Stimulated activated CD8-positive, alpha-beta memory T cell treated with anti-CD3 and anti-CD28 coated beads, Interleukin-12 subunit alpha, Interleukin-12 subunit beta, amount 100 ng/mL, for 4 hours (primary cell): ENCODE data around the gene KIAA0513.

ENCODE experiments used
- DNase-seq: peaks from one replicate; pipeline ENCODE4 v3.0.0-alpha.2; 2020; ENCODE audit warnings: low read depth

KIAA0513 gene, protein sequence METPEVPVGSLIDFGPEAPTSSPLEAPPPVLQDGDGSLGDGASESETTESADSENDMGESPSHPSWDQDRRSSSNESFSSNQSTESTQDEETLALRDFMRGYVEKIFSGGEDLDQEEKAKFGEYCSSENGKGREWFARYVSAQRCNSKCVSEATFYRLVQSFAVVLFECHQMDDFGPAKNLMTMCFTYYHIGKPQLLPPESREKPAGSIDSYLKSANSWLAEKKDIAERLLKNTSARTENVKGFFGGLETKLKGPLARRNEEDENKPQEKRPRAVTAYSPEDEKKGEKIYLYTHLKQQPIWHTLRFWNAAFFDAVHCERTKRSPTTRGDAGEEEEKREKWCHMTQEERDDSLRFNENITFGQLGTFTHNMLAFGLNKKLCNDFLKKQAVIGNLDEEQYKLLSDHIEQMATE

GRCh38 chr16:85027349-85027957, at the start of gene KIAA0513:
TSS of gene KIAA0513 (plus strand) at chr16:85027795. CDS start at chr16:85067072, 39,277 bp downstream.
- DNase-seq = peak; percentile 96

DNA sequence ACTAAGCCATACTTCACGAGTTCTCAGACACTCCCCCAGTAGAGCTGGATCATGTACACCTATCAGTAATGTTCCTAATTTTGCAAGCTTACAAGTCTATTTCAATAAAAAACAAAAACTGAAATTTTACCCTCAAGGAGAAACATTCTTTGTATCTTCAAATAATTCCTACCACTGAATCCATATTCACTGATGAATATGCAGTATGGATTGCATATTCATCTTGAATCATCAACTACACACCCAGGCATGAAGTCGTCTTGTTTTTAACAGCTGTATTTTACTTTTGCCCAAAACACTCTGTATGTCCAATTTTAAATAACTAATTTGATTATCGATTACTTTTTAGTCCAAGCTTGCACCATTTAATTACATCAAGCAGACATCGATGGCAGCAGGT, 48.1 kb upstream of the KIAA0513 start:
- no peak for DNase-seq

DNA sequence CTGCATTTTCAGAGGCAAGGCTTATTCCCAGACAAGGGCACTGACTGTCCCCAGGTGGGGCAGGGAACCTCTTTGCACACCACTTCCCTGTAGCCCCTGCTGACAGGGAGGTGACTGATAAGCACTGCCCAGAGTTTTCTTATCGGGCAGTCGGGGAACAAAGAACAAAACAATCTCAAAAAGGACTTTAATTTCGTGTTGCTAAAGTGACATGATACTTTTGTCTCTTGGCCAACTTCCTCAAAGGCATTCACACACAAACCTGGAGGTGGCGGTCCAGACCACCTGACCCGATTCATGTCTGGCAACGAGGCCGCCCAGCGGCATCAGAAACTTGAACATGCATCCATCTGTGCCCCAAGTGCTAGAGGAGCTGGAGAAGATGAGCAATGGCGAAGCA, 45.2 kb upstream of the KIAA0513 start:
- DNase-seq = no peak

DNA sequence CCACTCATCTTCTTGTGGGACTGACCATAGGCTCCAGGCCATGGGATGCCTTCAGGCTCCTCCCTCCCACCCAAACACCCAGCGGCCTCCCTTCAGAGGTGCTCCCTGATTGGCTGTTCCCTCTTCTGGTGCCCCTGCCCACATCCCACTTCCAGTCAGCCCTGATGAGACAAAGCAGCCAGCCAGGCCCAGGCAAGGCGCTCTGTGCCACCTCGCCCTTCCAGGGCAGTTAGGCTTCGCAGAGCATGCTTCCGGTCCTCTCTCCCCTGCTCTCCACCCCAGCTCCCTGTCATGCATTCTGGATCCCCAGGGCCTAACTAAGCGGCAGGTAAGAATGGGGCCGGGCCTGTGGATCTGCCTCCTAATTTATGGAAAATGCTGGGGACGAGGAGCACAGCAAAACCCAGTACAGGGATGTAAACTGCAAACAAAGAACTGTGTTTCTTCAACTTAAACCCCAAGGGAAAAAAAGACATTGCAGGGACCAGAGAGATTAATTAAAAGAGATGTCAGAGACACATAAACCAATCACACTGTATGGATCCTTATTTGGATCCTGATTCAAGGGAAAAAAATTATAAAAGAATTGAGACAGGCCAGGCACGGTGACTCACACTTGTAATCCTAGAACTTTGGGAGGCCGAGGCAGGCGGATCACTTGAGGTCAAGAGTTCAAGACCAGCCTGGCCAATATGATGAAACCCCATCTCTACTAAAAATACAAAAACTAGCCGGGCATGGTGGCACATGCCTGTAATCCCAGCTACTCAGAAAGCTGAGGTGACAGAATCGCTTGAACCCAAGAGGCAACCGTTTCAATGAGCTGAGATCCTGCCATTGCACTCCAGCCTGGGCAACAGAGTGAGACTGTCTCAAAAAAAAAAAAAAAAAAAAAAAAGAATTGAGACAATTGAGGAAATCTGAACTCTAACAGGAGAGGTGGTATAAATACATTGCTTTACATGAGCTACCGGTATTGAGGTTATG, 42.2 kb upstream of the KIAA0513 start:
- DNase-seq = no peak

- no peak for DNase-seq
Observed at GRCh38 chr16:84986102-84986501, 41.5 kb upstream of the KIAA0513 start.

GRCh38 chr16:84986879-84987278, 40.7 kb upstream of the KIAA0513 start:
- DNase-seq = no peak

DNA sequence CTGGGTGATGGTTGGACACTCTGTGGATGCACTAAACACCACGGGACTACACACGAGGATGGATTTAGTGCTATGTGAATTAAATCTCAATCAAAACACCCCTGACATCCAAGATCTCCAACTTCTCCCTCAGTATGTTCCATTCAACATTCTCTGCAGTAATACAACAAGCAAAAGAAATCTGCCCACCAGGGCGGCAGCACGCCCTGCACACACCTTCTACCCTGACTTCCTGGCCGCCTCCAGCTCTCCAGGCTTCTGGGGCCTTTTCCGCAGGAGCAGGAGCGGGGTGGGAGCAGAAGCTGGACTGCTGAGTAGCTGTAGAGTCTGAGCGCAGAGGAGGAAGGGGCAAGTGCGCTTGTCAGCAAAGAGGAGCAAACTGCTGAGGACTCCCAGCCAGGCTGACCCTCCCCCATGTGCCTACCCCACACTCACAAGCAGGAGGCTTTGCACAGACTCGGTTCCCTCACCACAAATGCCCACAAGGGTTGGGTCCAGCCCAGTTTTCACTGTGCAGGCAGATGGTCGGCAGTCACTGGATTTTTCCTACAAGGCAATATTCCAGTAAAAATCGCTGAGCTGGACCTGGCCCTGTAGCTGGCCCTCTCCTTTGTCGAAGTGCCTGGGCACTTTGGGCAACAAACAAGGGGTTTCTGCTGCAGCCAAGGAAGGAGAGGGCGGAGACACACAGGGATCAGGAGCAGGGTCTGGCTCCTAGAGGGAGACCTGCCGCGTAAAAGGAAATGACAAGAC, 39.1 kb upstream of the KIAA0513 start:
- no peak for DNase-seq

- no peak for DNase-seq
Observed at GRCh38 chr16:84989749-84990620, 37.6 kb upstream of the KIAA0513 start.

GRCh38 chr16:84990782-84991181, 36.8 kb upstream of the KIAA0513 start:
- no peak for DNase-seq

- no peak for DNase-seq
Observed at GRCh38 chr16:84992717-84993075, 34.9 kb upstream of the KIAA0513 start.

DNA sequence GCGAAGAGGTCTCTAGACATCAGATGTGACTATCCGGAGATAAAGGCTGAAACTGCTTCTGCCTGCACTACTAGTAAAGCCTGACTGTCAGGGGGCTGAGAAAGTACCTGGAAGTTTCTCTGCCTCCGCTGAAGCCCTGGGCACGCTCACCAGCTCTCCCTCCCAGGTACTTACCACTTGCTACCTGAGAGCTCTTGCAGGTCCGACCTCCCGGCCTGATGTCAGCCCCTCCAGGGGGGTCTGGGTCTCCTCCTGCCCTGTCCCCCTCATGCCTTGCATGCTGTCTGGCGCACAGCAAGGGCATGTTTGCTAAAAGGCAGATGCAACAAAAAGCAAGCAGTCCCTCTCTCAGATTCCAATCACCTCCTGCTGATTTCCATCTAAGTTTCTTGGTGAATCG, 33.7 kb upstream of the KIAA0513 start:
- no peak for DNase-seq

DNA sequence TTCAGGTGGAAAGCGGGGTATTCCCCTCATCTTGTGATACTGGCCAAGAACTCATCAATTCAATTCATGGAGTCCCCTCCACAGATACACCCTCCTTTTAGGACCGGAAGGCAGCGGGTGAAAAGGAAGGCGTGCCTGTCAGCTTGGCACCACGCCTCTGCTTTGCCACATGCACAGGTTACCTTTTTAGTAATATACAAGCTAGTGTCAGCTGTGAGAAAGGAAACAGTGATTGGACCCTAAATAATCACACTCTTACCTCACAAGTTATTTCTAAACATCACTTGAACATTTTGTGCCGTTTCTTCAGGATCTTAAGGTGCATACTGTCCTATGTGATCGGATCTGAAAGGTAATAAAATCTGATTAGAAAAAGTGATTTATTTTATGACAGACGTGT, 31.9 kb upstream of the KIAA0513 start:
- DNase-seq = no peak

GRCh38 chr16:84996365-84996764, 31.2 kb upstream of the KIAA0513 start:
- DNase-seq = no peak

DNA sequence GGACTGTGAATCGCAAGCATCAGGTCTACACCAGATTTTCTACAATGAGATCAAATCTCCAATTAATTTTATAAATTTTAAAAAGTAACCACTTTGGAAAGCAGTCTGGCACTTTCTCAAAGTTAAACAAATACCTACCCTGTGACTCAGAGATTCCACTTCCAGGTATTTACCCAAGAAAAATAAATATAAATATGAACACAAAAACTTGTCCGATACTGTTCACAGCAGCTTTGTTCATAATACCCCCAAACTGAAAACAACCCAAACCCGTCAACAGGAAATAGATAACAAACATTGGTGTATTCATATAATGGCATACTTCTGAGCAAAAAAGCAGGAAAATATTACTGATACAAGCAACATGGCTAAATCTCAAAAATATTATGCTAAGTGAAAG, 28.4 kb upstream of the KIAA0513 start:
- no peak for DNase-seq

- no peak for DNase-seq
Observed at GRCh38 chr16:84999857-85000480, 27.6 kb upstream of the KIAA0513 start.

GRCh38 chr16:85002099-85002541, 25.5 kb upstream of the KIAA0513 start:
- DNase-seq = no peak

DNA sequence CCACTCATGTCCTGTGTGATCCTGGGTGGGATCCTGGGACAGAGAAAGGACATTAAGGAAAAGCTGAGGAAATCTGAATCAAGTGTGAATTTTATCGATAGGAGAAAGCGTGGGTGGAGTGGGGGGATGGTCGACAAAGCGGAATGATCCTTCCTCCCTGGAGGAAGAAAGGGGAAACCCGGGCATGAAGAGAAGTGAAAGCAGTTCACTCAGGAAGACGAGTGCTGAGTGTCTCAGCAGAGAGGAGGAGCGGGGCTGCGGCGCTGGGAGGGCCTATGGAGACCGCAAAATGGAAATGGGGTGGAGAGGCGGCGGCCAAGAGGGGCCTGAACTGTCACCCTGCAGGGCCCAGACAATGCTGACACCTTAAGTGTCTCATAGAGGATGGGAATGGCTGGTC, 25.0 kb upstream of the KIAA0513 start:
- DNase-seq = no peak

GRCh38 chr16:85003076-85003475, 24.5 kb upstream of the KIAA0513 start:
- DNase-seq = no peak

DNA sequence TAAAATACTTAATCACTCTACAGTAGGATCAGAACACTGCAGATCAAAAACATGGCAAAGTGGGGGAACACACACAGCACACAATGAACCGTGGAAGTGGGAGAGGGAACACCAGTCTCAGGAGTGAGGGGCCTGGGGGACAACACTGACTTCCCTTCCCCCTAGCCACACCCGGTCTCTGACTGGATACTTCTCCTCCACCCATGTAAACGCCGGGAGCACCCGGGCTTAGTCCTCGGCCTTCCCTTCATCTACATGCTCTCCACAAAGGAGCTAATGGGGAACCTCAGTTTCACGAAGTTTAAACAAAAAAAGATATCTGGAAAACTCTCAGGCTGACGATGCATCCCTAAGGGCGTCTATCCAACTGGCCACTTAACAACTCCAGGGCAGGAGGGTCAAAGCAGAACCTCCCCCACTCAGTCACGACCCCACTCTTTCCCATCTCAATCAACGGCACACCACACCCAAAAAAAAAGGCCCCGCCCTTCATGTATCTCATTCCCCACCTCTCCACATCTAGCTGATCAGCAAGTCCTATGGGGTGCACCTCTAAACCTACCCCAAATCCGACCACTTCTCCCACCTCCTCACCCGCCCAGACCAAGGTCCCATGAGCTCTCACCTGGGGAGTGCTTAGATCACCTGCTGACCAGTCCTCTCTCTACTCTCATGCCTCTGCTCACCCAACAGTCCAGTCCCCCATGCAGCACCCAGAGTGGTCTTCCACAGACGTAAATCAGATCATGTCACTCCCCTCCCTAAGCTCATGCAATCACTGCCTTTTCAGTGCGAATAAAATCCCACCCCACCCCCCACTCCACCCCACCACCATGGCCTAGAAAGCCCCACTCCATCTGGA, 23.6 kb upstream of the KIAA0513 start:
- DNase-seq = no peak
